Measurements from ENCODE around the gene UGGT2.
"Not testable (repeated sequence)": the region's sequence is repeated elsewhere in the genome, so short reads cannot be mapped to it uniquely, and the experiment has no call there.

The UGGT2 gene

DNA sequence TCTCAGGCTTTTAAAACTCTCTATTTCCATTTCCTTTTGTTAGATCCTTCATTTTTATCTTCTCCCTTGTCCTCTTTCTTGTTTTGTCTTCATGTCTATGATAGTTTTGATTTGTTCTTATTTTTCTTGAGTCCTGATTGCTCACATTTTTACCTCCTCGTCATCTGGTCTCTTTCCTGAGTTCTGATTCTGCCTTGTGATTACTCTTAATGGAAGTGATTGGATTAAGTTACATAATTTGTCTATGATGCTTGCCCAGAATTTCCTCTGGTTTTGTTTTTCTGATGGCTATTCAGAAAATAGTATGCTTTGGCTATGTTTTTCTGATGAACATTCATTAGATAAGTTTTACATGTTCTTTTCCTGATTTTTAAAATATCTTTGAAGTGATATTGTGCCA lies 273.7 kb downstream of the UGGT2 start:
- TF ChIP-seq, protein P1, sequence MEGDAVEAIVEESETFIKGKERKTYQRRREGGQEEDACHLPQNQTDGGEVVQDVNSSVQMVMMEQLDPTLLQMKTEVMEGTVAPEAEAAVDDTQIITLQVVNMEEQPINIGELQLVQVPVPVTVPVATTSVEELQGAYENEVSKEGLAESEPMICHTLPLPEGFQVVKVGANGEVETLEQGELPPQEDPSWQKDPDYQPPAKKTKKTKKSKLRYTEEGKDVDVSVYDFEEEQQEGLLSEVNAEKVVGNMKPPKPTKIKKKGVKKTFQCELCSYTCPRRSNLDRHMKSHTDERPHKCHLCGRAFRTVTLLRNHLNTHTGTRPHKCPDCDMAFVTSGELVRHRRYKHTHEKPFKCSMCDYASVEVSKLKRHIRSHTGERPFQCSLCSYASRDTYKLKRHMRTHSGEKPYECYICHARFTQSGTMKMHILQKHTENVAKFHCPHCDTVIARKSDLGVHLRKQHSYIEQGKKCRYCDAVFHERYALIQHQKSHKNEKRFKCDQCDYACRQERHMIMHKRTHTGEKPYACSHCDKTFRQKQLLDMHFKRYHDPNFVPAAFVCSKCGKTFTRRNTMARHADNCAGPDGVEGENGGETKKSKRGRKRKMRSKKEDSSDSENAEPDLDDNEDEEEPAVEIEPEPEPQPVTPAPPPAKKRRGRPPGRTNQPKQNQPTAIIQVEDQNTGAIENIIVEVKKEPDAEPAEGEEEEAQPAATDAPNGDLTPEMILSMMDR (IDR thresholded peaks at IDR 0.05; ENCODE audit: insufficient read depth, low read depth, low read length, missing control alignments), result no peak
- no peak overlapping the region for H3K4me3 ChIP-seq (ENCODE audit: low read depth, low read length)
- no peak for DNase-seq (ENCODE audit: low read depth)

DNA sequence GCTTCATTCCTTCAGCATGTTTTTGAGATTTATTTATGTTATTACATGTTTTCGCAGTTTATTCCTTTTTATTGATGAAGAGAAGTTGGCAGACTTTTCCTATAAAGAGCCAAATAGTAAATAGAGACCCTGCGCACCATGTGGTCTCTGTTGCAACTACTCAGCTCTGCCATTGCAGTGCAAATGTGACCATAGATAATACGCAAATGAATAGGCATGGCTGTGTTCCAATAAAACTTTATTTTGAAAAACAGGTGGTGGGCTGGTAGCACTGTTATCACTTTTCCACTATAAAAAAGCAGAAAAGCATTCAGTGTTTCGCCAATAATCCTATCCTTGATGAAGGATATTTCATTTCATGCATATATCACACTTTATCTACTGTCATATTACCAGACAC lies 281.3 kb downstream of the UGGT2 start:
- TF ChIP-seq, protein P1 (IDR thresholded peaks at IDR 0.05; ENCODE audit: insufficient read depth, low read depth, low read length, missing control alignments), result no peak
- H3K4me3 ChIP-seq (ENCODE audit: low read depth, low read length), result no peak overlapping the region
- DNase-seq (ENCODE audit: low read depth), result no peak

GRCh38 chr13:95763601-95764000 lies 289.6 kb downstream of the UGGT2 start:
- no peak for DNase-seq (ENCODE audit: low read depth)
- H3K4me3 ChIP-seq (ENCODE audit: low read depth, low read length), result no peak overlapping the region
- TF ChIP-seq, protein P1 (IDR thresholded peaks at IDR 0.05; ENCODE audit: insufficient read depth, low read depth, low read length, missing control alignments), result no peak

DNA sequence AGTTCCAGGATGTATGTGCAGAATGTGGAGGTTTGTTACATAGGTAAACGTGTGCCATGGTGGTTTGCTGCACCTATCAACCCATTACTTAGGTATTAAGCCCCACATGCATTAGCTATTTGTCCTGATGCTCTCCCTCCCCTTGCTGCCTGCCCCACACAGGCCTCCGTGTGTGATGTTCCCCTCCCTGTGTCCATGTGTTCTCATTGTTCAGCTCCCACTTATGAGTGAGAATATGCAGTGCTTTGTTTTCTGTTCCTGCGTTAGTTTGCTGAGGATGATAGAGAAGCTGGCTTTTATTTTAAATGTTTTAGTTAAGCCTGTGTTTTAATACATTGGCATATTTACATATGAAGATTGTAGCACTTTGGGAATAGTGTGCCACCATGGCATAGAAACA lies 290.6 kb downstream of the UGGT2 start:
- not testable (repeated sequence) for DNase-seq (ENCODE audit: low read depth); H3K4me3 ChIP-seq (ENCODE audit: low read depth, low read length)

DNA sequence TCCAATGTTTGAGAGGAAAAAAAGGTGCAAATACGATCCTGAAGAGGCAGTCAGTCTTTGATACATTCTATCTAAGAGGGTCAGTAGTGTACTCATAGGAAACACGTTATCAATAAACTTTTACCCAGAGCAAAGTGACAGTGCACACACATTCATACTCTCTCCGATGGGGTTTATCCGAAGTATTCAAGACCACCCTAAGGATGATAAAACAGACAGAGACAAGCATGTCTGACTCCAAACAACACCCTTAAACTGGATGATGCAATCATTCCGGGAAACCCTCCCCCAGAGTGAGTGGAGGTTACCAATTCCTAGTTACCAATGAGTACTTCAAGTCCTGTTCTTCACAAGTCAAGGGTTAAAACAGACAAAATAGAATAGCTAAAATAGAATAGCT lies 297.1 kb downstream of the UGGT2 start:
- no peak for DNase-seq (ENCODE audit: low read depth)
- TF ChIP-seq, protein P1 (IDR thresholded peaks at IDR 0.05; ENCODE audit: insufficient read depth, low read depth, low read length, missing control alignments), result no peak
- no peak overlapping the region for H3K4me3 ChIP-seq (ENCODE audit: low read depth, low read length)

- DNase-seq (ENCODE audit: low read depth), result no peak
- TF ChIP-seq, protein P1 (IDR thresholded peaks at IDR 0.05; ENCODE audit: insufficient read depth, low read depth, low read length, missing control alignments), result no peak
- no peak overlapping the region for H3K4me3 ChIP-seq (ENCODE audit: low read depth, low read length)
Measured at GRCh38 chr13:95754069-95754468, 299.1 kb downstream of the UGGT2 start.

- TF ChIP-seq, protein P1 (IDR thresholded peaks at IDR 0.05; ENCODE audit: insufficient read depth, low read depth, low read length, missing control alignments), result no peak
- H3K4me3 ChIP-seq (ENCODE audit: low read depth, low read length), result no peak overlapping the region
- no peak for DNase-seq (ENCODE audit: low read depth)
Measured at GRCh38 chr13:95752677-95753076, 300.5 kb downstream of the UGGT2 start.

Data from GM12865 (cell line).